GM18505 (cell line): Measurements from ENCODE around the gene TOP1.

Source experiments
- ATAC-seq: cut with Tn5 transposase; IDR thresholded peaks from one replicate; pipeline ENCODE4 v1.9.1; 2021; ENCODE audit not compliant: unreplicated experiment
- POLR2A ChIP-seq: IDR thresholded peaks from 4 replicates; pipeline ENCODE4 v1.6.1; 2011; ENCODE audit warnings: borderline replicate concordance; ENCODE audit not compliant: insufficient read depth, insufficient read length; ENCODE audit errors: extremely low read depth

The TOP1 gene

GRCh38 chr20:41035207-41035606 is 6.6 kb downstream of the TOP1 start:
- no peak for ATAC-seq
- TF ChIP-seq POLR2A = no peak

GRCh38 chr20:41037179-41037578 is 8.6 kb downstream of the TOP1 start:
- TF ChIP-seq POLR2A = no peak
- no peak for ATAC-seq

- no peak for TF ChIP-seq POLR2A
- ATAC-seq = no peak
These were observed 9.7 kb downstream of the TOP1 start for GRCh38 chr20:41038149-41038877.

GRCh38 chr20:41038878-41039404 is 10.3 kb downstream of the TOP1 start:
- no peak for ATAC-seq
- no peak for TF ChIP-seq POLR2A

DNA sequence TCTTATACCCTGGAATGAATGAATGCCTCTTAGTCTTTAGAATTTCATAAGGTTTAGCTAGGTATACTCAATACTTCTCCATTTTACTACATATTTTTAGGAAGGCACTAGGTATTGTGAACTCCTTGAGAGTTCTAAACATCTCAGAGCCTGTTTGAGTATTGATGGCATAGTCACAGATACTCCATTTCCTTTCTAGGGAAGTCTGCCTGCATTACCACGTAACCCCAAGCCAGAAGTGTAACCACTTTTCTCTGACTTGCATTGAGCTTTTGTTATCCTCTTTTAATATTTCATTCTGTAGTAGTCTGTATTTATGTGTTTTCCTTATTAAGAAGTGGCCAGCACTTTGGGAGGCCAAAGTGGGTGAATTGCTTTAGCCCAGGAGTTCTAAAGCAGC is 12.2 kb downstream of the TOP1 start:
- no peak for ATAC-seq

GRCh38 chr20:41041693-41042092 is 13.1 kb downstream of the TOP1 start:
- ATAC-seq = no peak
- no peak for TF ChIP-seq POLR2A

More for the DNA sequence above, 12.2 kb downstream of the TOP1 start:
- no peak for TF ChIP-seq POLR2A

GRCh38 chr20:41044409-41045062 is 15.9 kb downstream of the TOP1 start:
- TF ChIP-seq POLR2A = no peak
- no peak for ATAC-seq

- no peak for TF ChIP-seq POLR2A
- no peak for ATAC-seq
These were observed 17.0 kb downstream of the TOP1 start for GRCh38 chr20:41045671-41046070.

DNA sequence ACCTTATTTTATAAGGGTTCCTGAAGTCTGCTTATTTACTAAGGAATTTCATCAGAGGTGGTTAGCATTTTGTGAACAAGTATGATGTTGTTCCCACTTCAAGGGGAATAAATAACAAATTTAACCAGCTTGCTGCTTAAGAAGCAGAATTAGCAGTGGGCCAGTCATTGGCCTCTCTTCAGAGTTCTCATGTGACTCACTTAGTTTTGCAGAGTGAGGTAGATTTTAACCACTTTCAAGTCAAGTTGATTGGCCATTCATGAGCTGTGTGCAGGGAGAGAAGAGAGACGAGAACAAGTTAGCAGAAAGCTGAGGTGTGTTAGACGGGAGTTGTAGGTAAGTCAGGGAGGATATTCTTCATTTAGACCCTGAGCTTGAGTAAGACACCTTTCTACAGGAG is 18.1 kb downstream of the TOP1 start:
- no peak for TF ChIP-seq POLR2A
- no peak for ATAC-seq

- no peak for TF ChIP-seq POLR2A
These were observed 18.8 kb downstream of the TOP1 start for GRCh38 chr20:41047279-41047974.

DNA sequence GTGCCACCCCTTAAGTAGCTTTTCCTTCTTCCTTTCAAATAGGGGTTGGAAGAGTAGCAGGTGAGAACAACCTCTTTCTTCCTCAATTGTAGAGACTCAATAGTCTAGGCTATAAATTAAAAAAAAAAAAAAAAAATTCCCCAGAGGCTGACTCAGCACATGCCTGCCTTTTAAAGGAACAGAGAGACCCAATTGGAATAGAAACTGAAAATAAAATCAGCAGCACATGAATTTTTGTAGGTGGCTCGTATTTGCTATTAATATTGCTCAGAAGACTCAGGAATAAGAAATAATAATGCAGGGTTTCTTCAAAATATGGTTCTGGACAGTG is 19.3 kb downstream of the TOP1 start:
- no peak for TF ChIP-seq POLR2A
- no peak for ATAC-seq

More at GRCh38 chr20:41047279-41047974, 18.8 kb downstream of the TOP1 start:
- no peak for ATAC-seq

DNA sequence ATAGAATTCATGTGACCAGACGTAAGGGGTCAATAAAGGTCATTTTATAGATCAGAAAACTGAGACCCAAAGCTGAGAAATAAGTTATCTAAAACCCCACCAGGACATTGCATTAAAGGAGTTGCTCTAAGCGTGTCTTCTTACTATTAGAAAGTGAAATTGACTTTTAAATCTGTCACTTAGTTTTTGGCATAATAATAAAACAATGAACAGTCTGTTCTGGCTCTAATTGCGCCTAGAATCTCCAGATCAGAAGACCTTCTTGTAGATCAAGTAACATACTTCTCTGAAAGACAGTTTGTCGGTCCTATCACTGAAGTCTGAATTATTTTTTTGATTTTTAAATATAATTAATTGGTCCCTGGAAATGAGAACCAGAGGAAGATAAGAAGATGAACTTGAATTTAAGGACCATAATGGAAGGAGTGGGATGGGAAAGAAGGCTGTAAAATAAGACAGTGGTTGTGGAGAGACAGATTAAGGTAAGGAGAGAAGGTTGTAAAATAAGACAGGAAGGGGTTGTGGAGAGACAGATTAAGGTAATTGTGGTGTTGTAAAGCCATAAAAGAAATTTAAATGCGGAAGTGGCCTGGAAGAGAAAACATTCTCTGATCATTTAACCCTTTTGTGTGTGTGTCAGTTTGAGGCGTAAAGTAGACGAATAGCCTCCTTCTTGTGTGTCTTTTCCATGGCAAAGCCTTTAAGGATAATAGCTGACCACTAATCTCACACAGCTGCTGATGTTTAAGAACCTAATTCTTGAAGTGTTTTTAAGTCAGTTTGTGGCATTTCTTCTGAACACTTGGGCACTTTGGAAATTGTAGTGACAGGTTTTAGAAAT is 20.1 kb downstream of the TOP1 start:
- no peak for ATAC-seq
- no peak for TF ChIP-seq POLR2A

- no peak for ATAC-seq
- TF ChIP-seq POLR2A = no peak
These were observed 20.8 kb downstream of the TOP1 start for GRCh38 chr20:41049451-41049850.
